Measurements from ENCODE around the gene NAA60.
"Not testable (repeated sequence)": the region's sequence is repeated elsewhere in the genome, so short reads cannot be mapped to it uniquely, and the experiment has no call there.

The NAA60 gene

DNA sequence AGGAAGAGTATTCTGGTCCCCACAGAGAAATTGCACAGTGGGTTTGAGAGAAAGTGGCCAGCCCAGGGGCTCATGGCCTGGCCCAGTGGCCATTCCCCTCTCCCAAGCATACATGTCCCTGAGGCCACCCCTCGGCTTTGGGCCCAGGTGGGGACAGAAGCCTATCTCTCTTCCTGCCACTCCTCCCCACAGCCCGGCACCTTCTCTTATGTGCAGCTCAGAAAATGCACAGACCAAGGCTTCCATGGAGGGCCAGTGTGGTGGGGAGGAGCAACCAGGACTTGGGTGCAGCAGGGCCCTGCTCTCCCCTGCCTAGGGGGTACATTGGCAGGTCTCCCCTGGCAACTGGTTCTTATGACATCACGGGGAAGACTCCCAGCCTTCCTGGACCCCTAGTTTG is 51.7 kb downstream of the NAA60 start, which contains the start of gene C16orf90:
Gene C16orf90, minus strand, starts transcription at position 314 of the 400 bp plus-strand sequence. Its CDS starts 68 bp downstream, at position 246.
- in situ Hi-C loops (cut with HindIII; ENCODE audit: low pct_ligation_motif_present, low pct_unique_long_range_greater_than_20kb, low sequenced_read_pairs) = no loop called here

DNA sequence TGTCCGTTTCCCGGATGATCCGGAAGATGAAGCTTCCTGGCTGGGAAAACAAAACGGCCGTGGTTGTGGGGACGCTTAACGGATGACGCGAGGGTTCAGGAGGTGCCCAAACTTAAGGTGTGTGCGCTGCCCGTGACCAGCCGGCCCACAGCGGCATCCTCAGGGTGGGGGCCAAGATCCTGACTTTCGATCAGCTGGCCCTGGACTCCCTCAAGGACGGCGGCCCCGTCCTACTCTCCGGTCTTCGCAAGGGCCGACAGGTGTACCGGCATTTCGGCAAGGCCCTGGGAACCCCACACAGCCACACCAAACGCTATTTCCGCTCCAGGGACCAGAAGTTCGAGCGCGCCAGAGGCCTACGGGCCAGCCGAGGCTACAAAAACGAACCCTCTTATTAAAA is 52.9 kb downstream of the NAA60 start:
- in situ Hi-C loops (cut with HindIII; ENCODE audit: low pct_ligation_motif_present, low pct_unique_long_range_greater_than_20kb, low sequenced_read_pairs) = no loop called here

More for the DNA sequence above, 51.7 kb downstream of the NAA60 start, which contains the start of gene C16orf90:
- no peak for DNase-seq

DNA sequence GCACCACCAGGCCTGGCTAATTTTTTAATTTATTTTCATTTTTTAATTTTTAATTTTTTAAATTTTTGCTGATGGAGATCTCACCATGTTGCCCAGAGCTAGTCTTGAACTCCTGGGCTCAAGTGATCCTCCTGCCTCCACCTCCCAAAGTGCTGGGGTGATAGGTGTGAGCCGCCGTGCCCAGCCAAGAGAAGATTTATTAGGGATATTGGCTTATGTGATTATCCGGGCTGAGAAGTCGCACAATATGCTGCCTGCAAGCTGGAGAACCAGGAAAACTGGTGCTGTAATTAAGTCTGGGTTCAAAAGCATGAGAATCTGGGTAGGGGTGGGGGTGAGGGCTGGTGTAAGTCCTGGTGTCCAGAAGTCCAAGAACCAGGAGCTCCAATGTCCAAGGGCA is 54.3 kb downstream of the NAA60 start:
- no peak for DNase-seq

More for the DNA sequence above, 52.9 kb downstream of the NAA60 start:
- DNase-seq = no peak

DNA sequence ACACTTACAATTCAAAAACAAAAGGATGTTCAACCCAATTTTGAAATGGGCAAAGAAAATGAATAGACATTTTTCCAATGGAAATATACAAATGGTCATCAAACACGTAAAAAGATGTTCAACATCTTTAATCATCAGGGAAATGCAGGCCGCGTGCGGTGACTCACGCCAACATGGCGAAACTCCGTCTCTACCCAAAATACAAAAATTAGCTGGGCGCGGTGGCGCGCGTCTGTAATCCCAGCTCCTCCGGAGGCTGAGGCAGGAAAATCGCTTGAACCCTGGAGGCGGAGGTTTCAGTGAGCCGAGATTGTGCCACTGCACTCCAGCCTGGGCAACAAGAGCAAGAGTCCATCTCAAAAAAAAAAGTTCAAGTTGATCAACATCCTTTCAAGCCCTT is 55.5 kb downstream of the NAA60 start:
- DNase-seq = no peak
- in situ Hi-C loops (cut with HindIII; ENCODE audit: low pct_ligation_motif_present, low pct_unique_long_range_greater_than_20kb, low sequenced_read_pairs) = no loop called here

More for the DNA sequence above, 54.3 kb downstream of the NAA60 start:
- in situ Hi-C loops (cut with HindIII; ENCODE audit: low pct_ligation_motif_present, low pct_unique_long_range_greater_than_20kb, low sequenced_read_pairs) = no loop called here

DNA sequence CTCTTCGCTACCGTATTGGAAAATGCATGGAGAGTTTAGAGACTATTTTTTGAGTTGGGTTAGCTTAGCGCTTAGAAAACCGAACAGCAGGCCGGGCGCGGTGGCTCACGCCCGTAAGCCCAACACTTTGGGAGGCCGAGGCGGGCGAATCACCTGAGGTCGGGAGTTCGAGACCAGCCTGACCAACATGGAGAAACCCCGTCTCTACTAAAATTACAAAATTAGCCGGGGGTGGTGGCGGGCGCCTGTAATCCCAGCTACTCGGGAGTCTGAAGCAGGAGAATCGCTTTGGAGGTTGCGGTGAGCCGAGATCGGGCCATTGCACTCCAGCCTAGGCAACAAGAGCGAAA is 57.9 kb downstream of the NAA60 start:
- in situ Hi-C loops (cut with HindIII; ENCODE audit: low pct_ligation_motif_present, low pct_unique_long_range_greater_than_20kb, low sequenced_read_pairs) = loop anchor here (25.0 kb wide), 1 partner anchor 111 kb away; the partner anchor contains the start of gene SLX4

DNA sequence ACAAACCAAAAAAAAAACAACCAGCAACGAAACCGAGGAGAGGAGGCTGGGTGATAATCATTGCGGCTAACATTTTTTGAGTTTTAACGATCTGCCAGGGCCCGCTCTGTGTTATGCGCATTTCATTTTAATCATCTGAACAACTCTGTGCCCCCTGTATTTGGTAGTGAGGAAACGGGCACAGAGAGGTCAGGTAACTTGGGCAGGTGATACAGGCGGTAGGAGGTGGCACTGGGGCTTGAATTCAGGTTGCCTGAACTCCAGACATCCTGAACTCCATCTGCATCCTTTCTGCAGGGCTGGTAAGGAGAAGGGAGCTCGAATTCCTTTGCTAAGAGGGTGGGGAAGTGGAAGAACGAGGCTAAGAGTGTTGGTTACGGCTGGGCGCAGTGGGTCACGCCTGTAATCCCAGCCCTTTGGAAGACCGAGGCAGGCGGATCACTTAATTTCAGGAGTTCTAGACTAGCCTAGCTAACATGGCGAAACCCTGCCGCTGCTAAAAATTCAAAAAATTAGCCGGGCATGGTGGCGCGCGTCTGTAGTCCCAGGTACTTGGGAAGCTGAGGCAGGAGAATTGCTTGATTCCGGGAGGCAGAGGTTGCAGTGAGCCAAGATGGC is 58.4 kb downstream of the NAA60 start:
- no peak for DNase-seq

More for the DNA sequence above, 57.9 kb downstream of the NAA60 start:
- not testable (repeated sequence) for DNase-seq

DNA sequence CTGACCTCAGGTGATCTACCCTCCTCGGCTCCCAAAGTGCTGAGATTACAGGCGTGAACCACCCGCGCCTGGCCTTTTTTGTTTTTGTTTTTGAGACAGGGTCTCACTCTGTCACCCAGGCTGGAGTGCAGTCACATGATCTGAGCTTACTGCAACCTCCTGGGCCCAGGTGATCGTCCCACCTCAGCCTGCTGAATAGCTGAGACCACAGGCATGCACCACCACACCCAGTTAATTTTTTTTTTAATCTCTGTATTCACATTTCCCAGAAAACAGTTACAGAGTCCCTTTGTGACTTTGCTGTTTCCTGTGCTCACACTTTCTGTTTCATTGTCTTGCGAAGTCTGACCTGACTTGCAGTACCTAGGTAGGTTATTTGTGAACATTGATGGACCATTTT is 60.0 kb downstream of the NAA60 start:
- in situ Hi-C loops (cut with HindIII; ENCODE audit: low pct_ligation_motif_present, low pct_unique_long_range_greater_than_20kb, low sequenced_read_pairs) = loop anchor here (25.0 kb wide), 1 partner anchor 109 kb away; the partner anchor contains the start of gene SLX4
- DNase-seq = no peak

More for the DNA sequence above, 58.4 kb downstream of the NAA60 start:
- in situ Hi-C loops (cut with HindIII; ENCODE audit: low pct_ligation_motif_present, low pct_unique_long_range_greater_than_20kb, low sequenced_read_pairs) = loop anchor here (25.0 kb wide), 1 partner anchor 110 kb away; the partner anchor contains the start of gene SLX4

DNA sequence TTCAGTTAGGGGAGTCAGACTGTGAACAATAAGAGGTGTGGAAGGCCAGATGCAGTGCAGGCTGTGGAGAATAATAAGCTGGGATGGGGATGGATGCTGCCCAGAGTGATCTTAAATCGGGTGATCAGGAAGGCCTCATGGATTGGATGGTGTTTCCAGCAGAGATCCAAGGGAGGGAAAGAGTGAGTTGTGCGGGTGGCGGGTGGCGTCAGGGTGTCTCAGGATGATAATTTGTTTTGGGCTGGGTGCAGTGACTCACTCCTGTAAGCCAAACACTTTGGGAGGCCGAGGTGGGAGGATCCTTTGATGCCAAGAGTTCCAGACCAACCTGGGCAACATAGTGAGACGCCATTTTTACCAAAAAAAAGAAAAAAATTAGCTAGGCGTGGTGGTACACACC is 65.3 kb downstream of the NAA60 start:
- no peak for DNase-seq
- in situ Hi-C loops (cut with HindIII; ENCODE audit: low pct_ligation_motif_present, low pct_unique_long_range_greater_than_20kb, low sequenced_read_pairs) = loop anchor here (25.0 kb wide), 1 partner anchor 104 kb away; the partner anchor contains the start of gene SLX4

DNA sequence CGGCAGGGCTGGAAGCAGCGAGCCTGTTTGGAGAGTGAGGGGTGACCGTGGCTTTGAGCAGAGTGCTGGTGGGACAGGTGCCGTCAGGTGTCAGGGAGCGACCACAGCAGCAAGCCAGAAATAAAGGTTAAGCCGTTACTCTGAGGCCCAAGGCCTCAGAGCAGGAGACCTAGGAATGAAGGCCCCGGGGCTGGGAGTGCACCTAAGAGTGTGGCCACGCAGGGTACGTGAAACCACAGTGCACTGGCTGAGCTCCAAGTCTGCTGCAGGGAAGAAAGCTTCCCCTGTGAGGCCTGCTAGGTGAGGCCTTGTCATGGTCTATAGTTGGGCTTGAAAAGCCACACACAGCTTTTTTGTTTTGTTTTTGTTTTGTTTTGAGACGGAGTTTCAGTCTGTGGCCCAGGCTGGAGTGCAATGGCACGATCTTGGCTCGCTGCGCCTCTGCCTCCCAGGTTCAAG is 66.0 kb downstream of the NAA60 start:
- no peak for DNase-seq
- in situ Hi-C loops (cut with HindIII; ENCODE audit: low pct_ligation_motif_present, low pct_unique_long_range_greater_than_20kb, low sequenced_read_pairs) = loop anchor here (25.0 kb wide), 1 partner anchor 103 kb away; the partner anchor contains the start of gene SLX4

DNA sequence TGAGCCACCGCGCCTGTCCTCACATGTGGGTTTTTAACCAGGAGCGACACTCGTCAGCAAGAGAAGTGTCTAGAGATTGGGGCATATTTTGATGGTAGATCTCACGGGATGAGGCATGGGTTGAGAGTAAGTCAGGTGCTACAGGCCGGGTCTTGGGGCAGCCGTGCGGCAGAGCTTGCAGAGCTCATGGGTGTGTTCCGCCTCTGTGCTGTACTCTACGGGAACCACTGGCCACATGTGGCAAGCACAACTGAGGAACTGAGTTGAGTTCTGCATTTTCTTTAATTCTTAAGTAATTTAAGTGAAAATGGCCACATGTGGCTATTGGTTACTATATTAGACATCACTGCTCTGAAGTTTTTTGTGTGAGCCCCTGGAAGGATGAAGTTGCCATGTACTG is 66.9 kb downstream of the NAA60 start:
- DNase-seq = no peak
- in situ Hi-C loops (cut with HindIII; ENCODE audit: low pct_ligation_motif_present, low pct_unique_long_range_greater_than_20kb, low sequenced_read_pairs) = loop anchor here (25.0 kb wide), 1 partner anchor 102 kb away; the partner anchor contains the start of gene SLX4

DNA sequence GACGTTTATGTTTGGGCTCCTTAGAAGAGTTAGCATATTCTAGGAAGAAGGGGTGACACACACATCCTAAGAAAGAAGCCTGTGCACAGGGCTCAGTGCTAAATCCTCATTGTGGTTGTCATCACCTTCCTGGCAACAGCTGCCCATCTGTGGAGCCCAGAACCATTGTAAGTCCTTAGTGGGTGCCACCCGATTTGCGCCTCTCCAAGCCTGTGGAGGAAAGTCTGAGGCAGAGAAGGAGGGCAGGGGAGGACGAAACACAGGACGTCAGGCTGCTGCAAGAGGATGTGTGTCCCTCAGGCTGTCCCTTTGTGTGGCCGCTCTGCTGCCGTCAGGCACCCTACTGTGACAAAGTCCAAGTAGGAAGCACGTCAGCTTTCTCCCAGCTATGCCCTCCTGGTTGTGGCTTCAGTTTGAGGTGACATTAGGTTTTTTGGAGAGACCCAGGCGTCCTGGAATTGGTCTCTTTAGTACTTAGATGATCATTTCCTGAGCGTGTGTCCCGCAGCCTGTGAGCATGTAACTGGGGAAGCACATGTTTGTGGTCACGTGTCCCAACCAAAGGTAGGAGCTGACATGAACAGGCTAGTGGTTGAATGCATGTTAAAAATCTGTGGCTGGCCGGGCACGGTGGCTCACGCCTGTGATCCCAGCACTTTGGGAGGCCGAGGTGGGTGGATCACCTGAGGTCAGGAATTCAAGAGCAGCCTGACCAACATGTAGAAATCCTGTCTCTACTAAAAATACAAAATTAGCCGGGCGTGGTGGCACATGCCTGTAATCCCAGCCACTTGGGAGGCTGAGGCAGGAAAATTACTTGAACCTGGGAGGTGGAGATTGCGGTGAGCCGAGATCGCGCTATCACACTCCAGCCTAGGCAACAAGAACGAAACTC is 68.1 kb downstream of the NAA60 start:
- in situ Hi-C loops (cut with HindIII; ENCODE audit: low pct_ligation_motif_present, low pct_unique_long_range_greater_than_20kb, low sequenced_read_pairs) = loop anchor here (25.0 kb wide), 1 partner anchor 101 kb away; the partner anchor contains the start of gene SLX4
- DNase-seq = no peak

DNA sequence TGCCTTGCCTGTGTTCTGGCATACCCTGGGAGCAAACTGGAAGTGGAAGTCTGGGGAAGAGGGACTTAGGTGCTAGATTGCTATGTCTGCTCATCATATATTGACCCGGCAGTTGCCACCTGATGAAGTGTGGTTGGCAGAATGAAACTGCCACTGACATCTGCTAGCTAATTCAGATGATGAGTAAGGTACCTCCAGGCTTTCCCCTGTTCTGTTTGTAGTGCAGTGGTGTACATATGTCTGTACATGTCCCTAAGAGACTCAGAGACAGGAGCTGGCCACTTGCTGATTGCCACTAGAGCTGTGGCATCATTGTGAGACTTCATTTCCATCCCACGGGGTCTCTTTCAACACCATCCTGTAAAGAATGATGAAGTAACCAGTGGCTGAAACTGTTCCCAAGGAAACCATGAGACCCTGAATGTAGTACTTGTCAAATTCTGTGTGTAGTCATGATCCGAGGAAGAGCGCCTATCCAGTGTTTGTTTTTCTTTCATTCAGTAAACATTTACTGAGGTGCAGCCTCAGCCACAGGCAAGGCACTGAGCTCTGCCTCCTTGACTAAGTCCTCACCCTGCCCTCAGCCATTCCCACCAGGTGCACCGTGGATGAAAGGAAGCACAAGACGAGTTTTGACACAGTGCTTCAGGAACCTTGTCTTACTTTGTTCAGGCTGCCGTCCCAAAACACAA is 70.6 kb downstream of the NAA60 start:
- DNase-seq = no peak
- in situ Hi-C loops (cut with HindIII; ENCODE audit: low pct_ligation_motif_present, low pct_unique_long_range_greater_than_20kb, low sequenced_read_pairs) = loop anchor here (25.0 kb wide), 1 partner anchor 98 kb away; the partner anchor contains the start of gene SLX4

DNA sequence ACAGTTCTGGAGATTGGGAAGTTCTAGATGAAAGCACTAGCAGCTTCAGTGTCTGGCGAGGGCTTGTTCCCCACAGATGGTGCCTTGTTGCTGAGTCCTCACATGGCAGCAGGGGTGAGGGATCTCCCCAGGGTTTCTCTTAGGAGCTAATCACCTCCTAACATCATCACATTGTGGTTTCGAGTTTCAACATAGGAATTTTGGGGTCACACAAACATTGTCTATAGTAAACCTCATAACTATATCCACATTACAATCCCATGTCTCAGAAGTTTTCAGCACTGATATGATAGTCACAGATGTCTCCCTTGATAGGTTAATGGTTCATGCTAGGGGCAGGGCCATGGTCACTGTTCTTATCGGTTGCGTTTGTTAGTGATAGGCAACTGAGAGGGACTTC is 71.1 kb downstream of the NAA60 start:
- no peak for DNase-seq
- in situ Hi-C loops (cut with HindIII; ENCODE audit: low pct_ligation_motif_present, low pct_unique_long_range_greater_than_20kb, low sequenced_read_pairs) = loop anchor here (25.0 kb wide), 1 partner anchor 98 kb away; the partner anchor contains the start of gene SLX4

DNA sequence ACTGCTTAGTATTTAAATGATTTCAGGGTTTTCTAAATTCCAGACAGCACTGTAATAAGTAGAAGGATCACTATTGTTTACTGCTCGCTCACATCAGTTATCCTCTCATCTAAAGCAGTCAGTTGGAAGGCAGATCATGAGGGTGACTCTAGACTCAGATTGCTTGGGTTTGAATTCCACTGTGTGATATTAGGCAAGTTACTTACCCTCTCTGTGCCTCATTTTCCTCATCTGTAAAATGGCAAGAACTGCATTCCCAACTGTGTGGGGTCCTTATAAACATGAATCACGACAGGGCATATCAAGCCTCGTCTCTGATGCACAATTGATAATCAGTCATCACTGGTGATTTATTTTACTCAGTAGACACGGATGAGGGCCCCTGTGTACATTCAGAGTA is 72.4 kb downstream of the NAA60 start:
- DNase-seq = no peak
- in situ Hi-C loops (cut with HindIII; ENCODE audit: low pct_ligation_motif_present, low pct_unique_long_range_greater_than_20kb, low sequenced_read_pairs) = loop anchor here (25.0 kb wide), 1 partner anchor 96 kb away; the partner anchor contains the start of gene SLX4

DNA sequence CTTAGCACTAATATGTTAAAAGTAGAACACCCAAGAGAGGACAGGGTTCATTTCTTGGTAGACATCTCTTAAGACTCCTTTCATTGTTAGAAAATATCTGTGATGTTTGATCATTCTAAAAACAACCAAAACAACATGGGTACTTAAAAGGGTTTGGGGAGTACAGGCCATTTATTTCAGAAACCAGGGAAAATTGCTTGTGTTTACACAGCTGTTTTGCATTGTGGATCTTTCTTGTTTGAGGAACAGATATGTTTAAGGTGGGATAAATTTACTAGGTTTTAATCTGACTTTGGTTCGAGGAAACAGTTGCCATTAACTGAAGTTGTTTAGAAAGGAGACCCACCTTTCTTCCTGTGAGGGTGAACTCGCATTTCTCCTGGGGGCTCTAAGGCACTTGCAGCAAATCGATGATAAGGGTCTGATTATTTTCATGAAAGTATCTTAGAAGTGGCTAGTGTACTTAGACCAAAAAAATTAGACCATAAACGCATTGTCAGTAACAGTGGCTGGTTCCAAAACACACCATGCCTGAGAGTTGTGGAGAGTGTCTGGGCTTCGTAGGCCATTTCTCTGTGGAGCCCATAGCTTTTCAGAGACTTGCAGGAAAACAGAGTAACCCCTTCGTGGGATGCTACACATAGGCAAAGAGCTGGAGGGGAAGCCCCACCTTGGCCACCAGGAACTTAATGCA is 75.0 kb downstream of the NAA60 start:
- DNase-seq = no peak

DNA sequence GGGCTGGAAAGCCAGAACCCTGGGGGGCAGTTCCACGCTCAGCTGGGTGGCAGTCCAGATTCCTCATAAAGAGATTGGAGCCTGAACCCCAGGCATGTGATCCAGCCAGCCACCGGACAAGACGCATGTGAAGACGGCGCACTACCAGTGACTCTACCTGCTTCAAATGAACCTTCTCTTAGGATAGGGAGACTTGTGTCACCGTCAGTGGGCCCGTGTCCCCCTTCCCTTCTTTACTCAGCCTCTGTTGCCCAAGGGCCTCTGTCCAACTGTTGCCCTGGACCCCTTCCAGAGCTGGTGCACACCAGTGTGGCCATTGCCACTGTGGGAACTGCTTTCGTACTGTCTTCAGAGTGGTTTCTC is 75.5 kb downstream of the NAA60 start:
- no peak for DNase-seq
- in situ Hi-C loops (cut with HindIII; ENCODE audit: low pct_ligation_motif_present, low pct_unique_long_range_greater_than_20kb, low sequenced_read_pairs) = loop anchor here (25.0 kb wide), 1 partner anchor 93 kb away; the partner anchor contains the start of gene SLX4

More for the DNA sequence above, 75.0 kb downstream of the NAA60 start:
- in situ Hi-C loops (cut with HindIII; ENCODE audit: low pct_ligation_motif_present, low pct_unique_long_range_greater_than_20kb, low sequenced_read_pairs) = loop anchor here (25.0 kb wide), 1 partner anchor 94 kb away; the partner anchor contains the start of gene SLX4

DNA sequence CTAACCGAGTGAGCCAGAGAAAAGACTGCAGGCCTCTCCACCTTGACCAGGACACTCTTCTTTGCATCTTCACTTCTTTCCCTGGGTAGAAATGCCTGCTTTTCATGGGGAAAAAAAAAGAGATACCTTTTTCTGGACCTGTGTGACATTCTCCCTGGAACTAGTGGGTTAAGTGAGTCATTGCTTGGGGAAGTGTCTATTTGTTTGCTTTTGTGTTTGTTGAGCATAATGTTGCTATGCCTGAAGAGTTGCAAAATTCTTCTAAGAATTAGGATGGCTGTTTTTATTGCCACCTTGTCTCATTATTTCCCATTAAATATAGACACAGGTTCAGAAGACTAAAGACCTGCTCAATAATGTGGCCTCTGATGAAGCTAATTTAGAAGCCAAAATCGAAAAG is 76.1 kb downstream of the NAA60 start:
- DNase-seq = no peak
- in situ Hi-C loops (cut with HindIII; ENCODE audit: low pct_ligation_motif_present, low pct_unique_long_range_greater_than_20kb, low sequenced_read_pairs) = loop anchor here (25.0 kb wide), 1 partner anchor 93 kb away; the partner anchor contains the start of gene SLX4
